Stimulated activated CD4-positive, alpha-beta T cell treated with anti-CD3 and anti-CD28 coated beads, Interleukin-15, amount 100 ng/mL, for 1 hour (primary cell): Measurements from ENCODE around the gene PNMT.
A peak's percentile ranks its signal among the peaks of the same experiment; 100 is the strongest.

Experiments
- DNase-seq, 2 donors: peaks; one replicate each; pipeline ENCODE4 v3.0.0-alpha.2; 2020; ENCODE audit warnings: low read depth in 1 of 2, low spot score in 1 of 2

Gene PNMT

GRCh38 chr17:39667945-39668924, at the start of gene PNMT:
Gene PNMT (plus strand): TSS chr17:39668453. CDS start chr17:39668476, 23 bp downstream.
- peak; percentile 38 to 69 for DNase-seq

GRCh38 chr17:39618956-39619785, 49.1 kb upstream of the PNMT start:
- DNase-seq, result no peak

DNA sequence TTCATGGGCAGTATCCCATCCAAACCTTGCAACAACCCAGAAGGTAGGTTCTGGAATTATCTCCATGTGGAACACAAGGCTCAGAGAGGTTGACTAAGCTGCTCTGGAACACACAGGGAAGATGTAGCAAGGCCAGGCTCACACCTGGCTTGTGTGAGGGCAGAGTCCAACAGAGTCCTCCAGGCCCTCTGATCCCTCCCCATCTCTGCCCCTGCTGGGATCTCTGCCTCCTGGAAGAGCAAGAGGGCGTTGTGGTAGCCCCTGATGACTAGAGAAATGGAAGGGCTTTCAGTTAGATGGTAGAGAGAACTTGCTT, 48.5 kb upstream of the PNMT start:
- no peak for DNase-seq

DNA sequence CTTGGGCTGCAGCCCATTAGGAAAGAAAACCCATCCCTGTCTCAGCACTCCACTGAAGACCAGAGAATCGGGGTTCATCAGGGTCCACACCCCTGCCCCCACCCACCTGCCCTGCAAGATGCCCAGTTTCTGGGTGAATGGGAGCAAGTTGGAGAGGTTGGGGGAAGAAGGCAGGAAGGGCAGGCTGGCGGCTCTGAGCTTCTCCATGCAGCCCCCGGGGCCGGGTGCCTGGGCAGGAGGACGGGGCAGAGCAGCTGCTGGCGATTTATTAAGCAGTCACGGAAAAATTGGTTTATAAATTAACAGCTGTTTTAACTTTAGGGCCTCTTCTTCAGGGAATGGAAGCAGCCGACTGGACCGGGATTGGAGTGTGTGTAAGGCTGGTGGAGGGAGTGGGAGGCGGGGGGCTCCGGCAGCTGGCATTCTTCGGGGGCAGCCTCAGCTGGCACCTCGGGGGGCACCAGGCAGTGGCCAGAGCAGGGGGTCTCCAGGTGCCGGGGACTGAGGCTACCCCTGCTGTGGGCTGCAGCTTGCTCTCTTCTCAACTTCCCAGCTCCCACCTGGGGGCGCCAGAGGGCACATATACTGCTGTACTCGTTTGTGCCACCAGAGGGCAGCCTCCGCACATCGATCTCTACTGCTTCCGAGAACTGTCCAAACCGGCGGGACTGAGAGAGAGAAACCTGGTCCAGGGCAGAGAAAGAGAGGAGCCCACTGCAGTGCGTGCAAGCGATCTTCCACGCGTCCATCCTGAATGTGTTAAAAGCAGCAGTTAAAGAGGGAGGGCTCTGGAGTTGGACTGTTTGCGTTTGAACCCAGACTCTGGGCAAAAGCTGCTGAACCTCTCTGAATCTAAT, 46.5 kb upstream of the PNMT start:
- DNase-seq, result peak; percentile 80 to 83

DNA sequence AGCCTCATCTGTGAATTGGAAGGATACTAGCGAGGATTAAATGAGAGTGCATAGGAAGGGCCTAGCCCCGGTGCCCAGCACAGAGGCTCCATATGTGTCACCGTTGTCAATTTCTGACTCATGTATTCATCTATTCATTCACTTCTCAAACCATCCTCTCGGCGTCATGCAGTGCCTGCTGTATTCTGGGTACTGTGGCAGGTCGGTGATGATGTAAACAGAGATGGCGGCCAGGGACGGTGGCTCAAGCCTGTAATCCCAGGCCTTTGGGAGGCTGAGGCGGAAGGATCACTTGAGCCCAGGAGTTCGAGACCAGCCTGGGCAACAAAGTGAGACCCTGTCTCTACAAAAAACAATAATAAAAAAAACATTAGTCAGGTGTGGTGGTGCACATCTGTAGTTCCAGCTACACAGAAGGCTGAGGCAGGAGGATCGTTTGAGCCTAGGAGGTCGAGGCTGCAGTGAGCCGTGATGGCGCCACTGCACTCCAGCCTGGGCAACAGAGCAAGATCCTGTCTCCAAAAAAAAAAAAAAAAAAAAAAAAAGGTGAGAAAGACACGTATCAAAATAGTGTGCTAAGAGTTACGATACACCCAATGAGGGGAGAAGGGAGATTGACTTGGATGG, 45.8 kb upstream of the PNMT start:
- no peak for DNase-seq

- DNase-seq, result peak; percentile 71 to 83
Observed at GRCh38 chr17:39623356-39623950, 44.8 kb upstream of the PNMT start.

- DNase-seq, result no peak
Observed at GRCh38 chr17:39624313-39624712, 43.9 kb upstream of the PNMT start.

DNA sequence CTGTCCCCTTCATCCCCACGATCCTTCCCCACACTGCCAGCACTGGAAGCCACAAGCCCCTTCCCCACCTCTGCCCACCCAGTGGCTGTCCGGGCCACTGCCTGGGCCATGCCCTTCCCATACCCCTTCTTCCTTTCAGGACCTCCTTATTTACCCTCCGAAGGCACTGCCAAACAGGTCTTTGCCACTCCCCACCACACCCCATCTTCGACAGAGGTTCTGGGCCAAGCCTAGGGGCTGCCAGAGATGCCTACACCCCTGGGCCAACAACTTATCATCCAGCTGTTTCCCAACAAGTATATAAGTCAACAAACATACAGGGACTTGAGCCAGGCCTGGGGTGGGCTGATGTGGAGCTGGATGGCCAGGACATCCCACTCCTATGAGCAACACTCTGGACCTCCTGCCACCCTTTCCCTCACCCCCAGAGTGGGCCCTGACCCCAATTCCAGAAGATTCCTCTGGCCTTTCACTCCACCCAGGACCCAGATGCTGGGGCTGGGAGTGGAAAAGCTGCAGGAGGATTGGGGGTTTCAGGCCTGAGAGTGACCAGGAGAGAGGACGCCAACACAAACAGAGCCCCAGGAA, 43.0 kb upstream of the PNMT start:
- no peak for DNase-seq

DNA sequence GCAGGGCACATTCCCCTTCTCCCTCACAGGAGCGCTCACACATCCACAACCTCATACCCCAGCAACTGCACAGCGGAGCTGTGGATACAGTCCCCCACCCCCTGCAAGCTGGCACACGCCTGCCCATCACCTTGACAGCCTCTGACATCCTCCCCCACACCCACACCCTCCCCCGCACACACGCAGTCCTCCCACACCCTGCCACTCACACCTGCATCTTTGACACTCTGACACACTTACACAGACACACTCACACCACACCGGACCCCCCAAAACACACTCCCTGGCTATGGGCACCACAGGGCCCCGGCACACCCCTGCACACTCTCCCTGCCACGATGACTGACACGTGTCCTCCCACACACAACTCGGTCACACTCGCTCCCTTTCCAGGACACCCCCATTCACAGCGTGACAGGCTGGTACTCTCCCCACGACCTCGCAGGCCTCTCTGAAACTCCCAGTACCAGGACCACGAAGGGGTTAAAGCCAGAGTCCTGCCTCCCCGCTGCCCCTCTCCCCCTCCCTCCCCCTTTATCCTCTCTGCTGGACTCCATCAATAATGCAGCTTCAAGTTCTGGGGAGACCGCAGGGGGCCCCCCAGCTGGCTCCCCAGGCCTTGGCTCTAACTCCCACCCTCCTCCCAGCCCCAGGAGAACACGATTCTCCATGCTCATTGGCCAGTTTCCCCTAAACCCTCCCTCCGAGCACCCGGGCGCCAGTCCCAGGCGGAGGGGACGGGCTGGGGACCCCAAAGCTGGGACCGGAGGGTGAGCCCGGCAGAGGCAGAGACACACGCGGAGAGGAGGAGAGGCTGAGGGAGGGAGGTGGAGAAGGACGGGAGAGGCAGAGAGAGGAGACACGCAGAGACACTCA, 41.8 kb upstream of the PNMT start, which contains the start of gene PPP1R1B:
Gene PPP1R1B, plus strand, starts transcription at position 782 of the 876 bp plus-strand sequence. CDS start 441 bp downstream, outside the sequence.
- DNase-seq, result no peak

DNA sequence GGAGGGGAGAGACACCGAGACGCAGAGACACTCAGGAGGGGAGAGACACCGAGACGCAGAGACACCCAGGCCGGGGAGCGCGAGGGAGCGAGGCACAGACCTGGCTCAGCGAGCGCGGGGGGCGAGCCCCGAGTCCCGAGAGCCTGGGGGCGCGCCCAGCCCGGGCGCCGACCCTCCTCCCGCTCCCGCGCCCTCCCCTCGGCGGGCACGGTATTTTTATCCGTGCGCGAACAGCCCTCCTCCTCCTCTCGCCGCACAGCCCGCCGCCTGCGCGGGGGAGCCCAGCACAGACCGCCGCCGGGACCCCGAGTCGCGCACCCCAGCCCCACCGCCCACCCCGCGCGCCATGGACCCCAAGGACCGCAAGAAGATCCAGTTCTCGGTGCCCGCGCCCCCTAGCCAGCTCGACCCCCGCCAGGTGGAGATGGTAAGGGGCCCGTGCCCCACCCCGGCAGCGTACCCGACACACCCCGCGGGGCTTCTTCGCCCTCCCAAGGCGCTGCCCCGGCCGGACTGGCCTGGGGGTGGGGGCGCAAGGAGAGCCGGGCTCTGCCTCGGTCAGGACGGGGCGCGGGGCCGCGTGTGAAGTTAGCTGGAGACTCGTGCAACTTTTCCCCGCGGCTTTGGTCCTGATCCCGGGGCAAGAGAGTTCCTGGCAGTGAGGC, 41.1 kb upstream of the PNMT start:
- DNase-seq, result no peak

GRCh38 chr17:39627712-39628516, 40.3 kb upstream of the PNMT start:
- no peak for DNase-seq

DNA sequence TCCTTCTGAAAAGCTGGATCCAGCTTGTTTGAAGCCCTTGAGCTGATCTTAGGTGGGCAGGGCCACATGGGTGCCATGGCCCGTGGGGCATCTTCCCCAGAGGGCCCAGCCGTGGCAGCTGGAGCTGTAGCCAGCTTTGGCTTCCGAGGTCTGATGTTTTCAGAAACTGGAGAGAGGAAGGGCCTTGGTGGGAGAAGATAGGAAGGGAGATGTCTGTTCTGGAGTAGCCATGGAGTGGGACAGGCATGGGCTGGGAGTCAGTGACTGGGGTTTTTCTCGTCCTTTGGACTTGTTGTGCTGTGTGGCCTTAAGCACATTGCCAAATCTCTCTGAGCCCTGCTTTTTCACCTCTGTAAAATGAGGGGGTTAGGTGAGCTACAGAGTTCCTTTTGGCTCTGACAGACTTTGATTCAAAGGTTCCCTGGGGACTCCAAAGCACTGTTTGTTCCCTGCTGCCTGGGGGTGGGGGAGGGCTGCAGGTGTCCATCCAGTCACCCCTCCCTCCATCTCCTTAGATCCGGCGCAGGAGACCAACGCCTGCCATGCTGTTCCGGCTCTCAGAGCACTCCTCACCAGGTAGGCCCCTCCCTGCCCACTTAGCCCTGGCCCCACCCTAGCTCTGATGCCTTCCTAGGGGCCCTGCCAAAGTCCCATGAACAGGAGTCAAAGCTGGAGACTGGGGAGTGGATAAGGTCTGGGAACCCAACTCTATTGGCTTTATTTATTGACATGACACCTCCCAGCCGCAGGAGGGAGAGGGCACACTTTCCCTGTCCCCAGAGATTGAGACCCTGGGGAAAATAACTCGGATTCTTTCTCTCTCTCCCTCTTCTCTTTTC, 39.4 kb upstream of the PNMT start:
- no peak for DNase-seq

- no peak for DNase-seq
Observed at GRCh38 chr17:39629494-39629880, 38.8 kb upstream of the PNMT start.

DNA sequence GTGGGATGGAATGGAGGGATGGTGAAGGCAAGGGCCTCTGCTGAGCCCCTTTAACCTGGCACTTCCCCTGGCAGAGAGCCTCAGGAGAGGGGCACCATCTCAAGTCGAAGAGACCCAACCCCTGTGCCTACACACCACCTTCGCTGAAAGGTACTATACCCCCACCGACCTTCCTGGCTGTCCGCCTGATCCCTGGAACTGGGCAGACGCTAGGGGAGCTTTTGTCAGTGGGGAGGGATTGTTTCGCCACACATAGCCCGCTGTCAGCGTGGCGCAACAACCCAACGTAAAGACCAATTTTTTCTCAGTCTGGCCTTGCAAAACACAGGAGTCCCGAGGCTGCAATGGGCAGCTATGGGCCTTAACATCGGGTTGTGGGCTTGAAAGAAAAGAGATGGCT, 38.4 kb upstream of the PNMT start:
- DNase-seq, result no peak

DNA sequence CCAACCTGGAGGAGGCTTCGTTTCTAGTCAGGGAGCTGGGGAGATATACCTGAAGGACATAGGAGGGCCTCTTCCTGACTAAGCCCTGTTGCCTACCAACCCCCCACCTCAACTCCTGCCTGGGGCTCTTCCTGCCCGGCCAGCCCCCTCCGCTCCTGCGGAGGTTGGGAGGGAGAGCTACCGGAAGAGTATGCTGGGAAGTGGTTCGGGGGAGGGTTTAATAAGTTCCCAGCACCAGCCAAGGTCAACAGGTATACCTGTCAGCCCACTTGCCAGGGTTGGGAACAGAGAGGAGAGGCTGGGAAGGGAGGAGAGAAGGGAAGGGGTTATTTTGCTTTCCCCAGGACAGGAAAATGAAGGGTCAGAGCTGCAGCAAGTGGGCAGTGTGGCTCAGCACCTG, 36.9 kb upstream of the PNMT start:
- DNase-seq, result no peak

GRCh38 chr17:39632153-39632941, 35.9 kb upstream of the PNMT start:
- no peak for DNase-seq
